K562 (cell line): ENCODE data around the gene ZNF598. TPM values are rescaled to one million over a fixed set of nuclear protein-coding genes. Genes with fewer than 3 reads are reported as not detected.

Source experiments
- BRCA1 ChIP-seq, 2 experiments: fragments of 450-650 bp in 1 of 2; sonication (generic) in 1 of 2; formaldehyde crosslinking in 1 of 2; IDR thresholded peaks; 2 replicates each; pipeline versions ENCODE4 v1.5.0 to v1.6.1; 2017 to 2020; ENCODE audit warnings: mild to moderate bottlenecking in 1 of 2, missing genetic modification reagents in 1 of 2
- CBFA2T3 ChIP-seq: fragments of 450-650 bp; IDR thresholded peaks from 2 replicates; pipeline ENCODE4 v1.6.1; 2017
- ELF4 ChIP-seq: fragments of 450-650 bp; formaldehyde crosslinking; IDR thresholded peaks from 2 replicates; pipeline ENCODE4 v1.4.0; 2022; ENCODE audit warnings: missing genetic modification characterization
- ETV6 ChIP-seq, 3 experiments: fragments of 150-350 bp in 1 of 3; sonication (generic) in 1 of 3; formaldehyde crosslinking in 1 of 3; IDR thresholded peaks; 2 replicates each; pipeline versions ENCODE4 v1.6.1 to v1.8.0; 2014 to 2022; ENCODE audit warnings: borderline replicate concordance in 2 of 3, low read depth in 2 of 3, antibody characterized with exemption in 1 of 3, low read length in 1 of 3, mild to moderate bottlenecking in 1 of 3, missing genetic modification reagents in 1 of 3
- EWSR1 ChIP-seq: fragments of 450-650 bp; IDR thresholded peaks from 2 replicates; pipeline ENCODE4 v1.6.1; 2018; ENCODE audit warnings: borderline replicate concordance, mild to moderate bottlenecking, low read depth, moderate library complexity; ENCODE audit not compliant: partially characterized antibody
- PHTF2 ChIP-seq: fragments of 250-450 bp; sonication (Bioruptor Pico); IDR thresholded peaks from 2 replicates; pipeline ENCODE4 v1.5.0; 2021; ENCODE audit warnings: mild to moderate bottlenecking
- PRMT5 ChIP-seq: sonication (generic); formaldehyde crosslinking; IDR thresholded peaks from 2 replicates; pipeline ENCODE4 v1.5.0; 2020; ENCODE audit warnings: missing genetic modification reagents
- RBBP5 ChIP-seq: fragments of 200-600 bp; sonication (generic); IDR thresholded peaks from 2 replicates; pipeline ENCODE4 v1.6.1; 2012; ENCODE audit warnings: borderline replicate concordance, mild to moderate bottlenecking, low read length, control low read depth, inconsistent platforms; ENCODE audit not compliant: insufficient read depth, poor library complexity, severe bottlenecking
- RCOR1 ChIP-seq, 2 experiments: IDR thresholded peaks; 2 replicates each; pipeline ENCODE4 v1.6.1; 2012; ENCODE audit warnings: low read depth in 2 of 2, low read length in 2 of 2, borderline replicate concordance in 1 of 2, improper control_type of control experiment in 1 of 2
- SMAD2 ChIP-seq: fragments of 150-350 bp; IDR thresholded peaks from 2 replicates; pipeline ENCODE4 v1.6.1; 2014; ENCODE audit warnings: low read depth, mild to moderate bottlenecking, low read length
- ZNF212 ChIP-seq: fragments of 450-650 bp; formaldehyde crosslinking; IDR thresholded peaks from 2 replicates; pipeline ENCODE4 v1.4.0; 2020; ENCODE audit warnings: mild to moderate bottlenecking
- ZNF639 ChIP-seq, 2 experiments: fragments of 200-800 bp in 1 of 2; sonication (Bioruptor generic) in 1 of 2; sonication (generic) in 1 of 2; formaldehyde crosslinking in 1 of 2; IDR thresholded peaks in 1 of 2; conservative IDR thresholded peaks in 1 of 2; 2 replicates each; pipeline versions ENCODE4 v1.5.0 to v1.6.1; 2016 to 2020; ENCODE audit warnings: missing compliant biosample characterization in 1 of 2, missing genetic modification characterization in 1 of 2, missing genetic modification reagents in 1 of 2
- polyA plus RNA-seq, 8 experiments: library from polyadenylated mRNA; depleted of rRNA in 4 of 8; stranded (reverse) in 5 of 8; unstranded in 3 of 8; fragments of >200 nt; fragmentation: Nextera tagmentation in 2 of 8; fragmentation: Illumina TruSeq in 1 of 8; extraction: Ambion mirVana in 2 of 8; extraction: Trizol in 1 of 8; gene quantifications; 2 replicates each; pipeline versions ENCODE4 v1.2.1 to v1.2.3, GENCODE V29; 2011 to 2014; ENCODE audit warnings: inconsistent platforms in 1 of 8, missing spikeins in 1 of 8
- total RNA-seq, 7 experiments: library from RNA; depleted of rRNA in 6 of 7; stranded (reverse); fragments of >200 nt in 6 of 7; fragmentation: Illumina TruSeq in 2 of 7; extraction: Trizol in 2 of 7; gene quantifications; 2 replicates each; pipeline versions ENCODE4 v1.2.1 to v1.2.3, GENCODE V29; 2011 to 2021; ENCODE audit warnings: low replicate concordance in 1 of 7
- TF ChIP-seq, protein P1 (sequence below): fragments of 450-650 bp; IDR thresholded peaks from 2 replicates; pipeline ENCODE4 v1.6.1; 2016; ENCODE audit warnings: mild to moderate bottlenecking
- TF ChIP-seq, protein P2 (sequence below): fragments of 450-650 bp; IDR thresholded peaks from 2 replicates; pipeline ENCODE4 v1.6.1; 2018; ENCODE audit not compliant: partially characterized antibody
- TF ChIP-seq, protein P3 (sequence below): fragments of 200-400 bp; formaldehyde crosslinking; IDR thresholded peaks from 2 replicates; pipeline ENCODE4 v1.6.1; 2017; ENCODE audit warnings: mild to moderate bottlenecking, low read depth, low read length, moderate library complexity

The ZNF598 gene
- total and polyA plus RNA-seq, 9 of the 15 experiments (the other 6 are each of a cell fraction or from before 2014, with no cell fraction given): 0.11 to 115 (median 29.6) TPM

GRCh38 chr16:1959269-1960039 lies 50.2 kb downstream of the ZNF598 start, which contains the start of gene NDUFB10 (continued):
- peak; percentile 88 for TF ChIP-seq RBBP5
- TF ChIP-seq PRMT5 (CRISPR knock-in tag): no peak
- TF ChIP-seq CBFA2T3: no peak
- peak in 1 of 2 experiments; percentile 85; a peak in 2 of 4 replicates for TF ChIP-seq ZNF639 (CRISPR knock-in tag; conservative IDR thresholded peaks at IDR 0.05 in 1 of 2, IDR thresholded peaks at IDR 0.05 in 1 of 2)
- TF ChIP-seq, protein P1, sequence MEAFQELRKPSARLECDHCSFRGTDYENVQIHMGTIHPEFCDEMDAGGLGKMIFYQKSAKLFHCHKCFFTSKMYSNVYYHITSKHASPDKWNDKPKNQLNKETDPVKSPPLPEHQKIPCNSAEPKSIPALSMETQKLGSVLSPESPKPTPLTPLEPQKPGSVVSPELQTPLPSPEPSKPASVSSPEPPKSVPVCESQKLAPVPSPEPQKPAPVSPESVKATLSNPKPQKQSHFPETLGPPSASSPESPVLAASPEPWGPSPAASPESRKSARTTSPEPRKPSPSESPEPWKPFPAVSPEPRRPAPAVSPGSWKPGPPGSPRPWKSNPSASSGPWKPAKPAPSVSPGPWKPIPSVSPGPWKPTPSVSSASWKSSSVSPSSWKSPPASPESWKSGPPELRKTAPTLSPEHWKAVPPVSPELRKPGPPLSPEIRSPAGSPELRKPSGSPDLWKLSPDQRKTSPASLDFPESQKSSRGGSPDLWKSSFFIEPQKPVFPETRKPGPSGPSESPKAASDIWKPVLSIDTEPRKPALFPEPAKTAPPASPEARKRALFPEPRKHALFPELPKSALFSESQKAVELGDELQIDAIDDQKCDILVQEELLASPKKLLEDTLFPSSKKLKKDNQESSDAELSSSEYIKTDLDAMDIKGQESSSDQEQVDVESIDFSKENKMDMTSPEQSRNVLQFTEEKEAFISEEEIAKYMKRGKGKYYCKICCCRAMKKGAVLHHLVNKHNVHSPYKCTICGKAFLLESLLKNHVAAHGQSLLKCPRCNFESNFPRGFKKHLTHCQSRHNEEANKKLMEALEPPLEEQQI: no peak
- TF ChIP-seq, protein P2, sequence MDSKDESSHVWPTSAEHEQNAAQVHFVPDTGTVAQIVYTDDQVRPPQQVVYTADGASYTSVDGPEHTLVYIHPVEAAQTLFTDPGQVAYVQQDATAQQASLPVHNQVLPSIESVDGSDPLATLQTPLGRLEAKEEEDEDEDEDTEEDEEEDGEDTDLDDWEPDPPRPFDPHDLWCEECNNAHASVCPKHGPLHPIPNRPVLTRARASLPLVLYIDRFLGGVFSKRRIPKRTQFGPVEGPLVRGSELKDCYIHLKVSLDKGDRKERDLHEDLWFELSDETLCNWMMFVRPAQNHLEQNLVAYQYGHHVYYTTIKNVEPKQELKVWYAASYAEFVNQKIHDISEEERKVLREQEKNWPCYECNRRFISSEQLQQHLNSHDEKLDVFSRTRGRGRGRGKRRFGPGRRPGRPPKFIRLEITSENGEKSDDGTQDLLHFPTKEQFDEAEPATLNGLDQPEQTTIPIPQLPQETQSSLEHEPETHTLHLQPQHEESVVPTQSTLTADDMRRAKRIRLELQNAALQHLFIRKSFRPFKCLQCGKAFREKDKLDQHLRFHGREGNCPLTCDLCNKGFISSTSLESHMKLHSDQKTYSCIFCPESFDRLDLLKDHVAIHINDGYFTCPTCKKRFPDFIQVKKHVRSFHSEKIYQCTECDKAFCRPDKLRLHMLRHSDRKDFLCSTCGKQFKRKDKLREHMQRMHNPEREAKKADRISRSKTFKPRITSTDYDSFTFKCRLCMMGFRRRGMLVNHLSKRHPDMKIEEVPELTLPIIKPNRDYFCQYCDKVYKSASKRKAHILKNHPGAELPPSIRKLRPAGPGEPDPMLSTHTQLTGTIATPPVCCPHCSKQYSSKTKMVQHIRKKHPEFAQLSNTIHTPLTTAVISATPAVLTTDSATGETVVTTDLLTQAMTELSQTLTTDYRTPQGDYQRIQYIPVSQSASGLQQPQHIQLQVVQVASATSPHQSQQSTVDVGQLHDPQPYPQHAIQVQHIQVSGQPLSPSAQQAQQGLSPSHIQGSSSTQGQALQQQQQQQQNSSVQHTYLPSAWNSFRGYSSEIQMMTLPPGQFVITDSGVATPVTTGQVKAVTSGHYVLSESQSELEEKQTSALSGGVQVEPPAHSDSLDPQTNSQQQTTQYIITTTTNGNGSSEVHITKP: peak; percentile 16
- TF ChIP-seq EWSR1: no peak
- no peak for TF ChIP-seq SMAD2
- TF ChIP-seq, protein P3, sequence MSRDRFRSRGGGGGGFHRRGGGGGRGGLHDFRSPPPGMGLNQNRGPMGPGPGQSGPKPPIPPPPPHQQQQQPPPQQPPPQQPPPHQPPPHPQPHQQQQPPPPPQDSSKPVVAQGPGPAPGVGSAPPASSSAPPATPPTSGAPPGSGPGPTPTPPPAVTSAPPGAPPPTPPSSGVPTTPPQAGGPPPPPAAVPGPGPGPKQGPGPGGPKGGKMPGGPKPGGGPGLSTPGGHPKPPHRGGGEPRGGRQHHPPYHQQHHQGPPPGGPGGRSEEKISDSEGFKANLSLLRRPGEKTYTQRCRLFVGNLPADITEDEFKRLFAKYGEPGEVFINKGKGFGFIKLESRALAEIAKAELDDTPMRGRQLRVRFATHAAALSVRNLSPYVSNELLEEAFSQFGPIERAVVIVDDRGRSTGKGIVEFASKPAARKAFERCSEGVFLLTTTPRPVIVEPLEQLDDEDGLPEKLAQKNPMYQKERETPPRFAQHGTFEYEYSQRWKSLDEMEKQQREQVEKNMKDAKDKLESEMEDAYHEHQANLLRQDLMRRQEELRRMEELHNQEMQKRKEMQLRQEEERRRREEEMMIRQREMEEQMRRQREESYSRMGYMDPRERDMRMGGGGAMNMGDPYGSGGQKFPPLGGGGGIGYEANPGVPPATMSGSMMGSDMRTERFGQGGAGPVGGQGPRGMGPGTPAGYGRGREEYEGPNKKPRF: no peak
- no peak for TF ChIP-seq ETV6 (IDR thresholded peaks at IDR 0.05; ENCODE audit: borderline replicate concordance in 1 of 2, low read depth in 2 of 2, low read length in 1 of 2)
- TF ChIP-seq ETV6 (CRISPR knock-in tag; IDR thresholded peaks at IDR 0.05; ENCODE audit: borderline replicate concordance): no peak
- no peak for TF ChIP-seq ELF4
- TF ChIP-seq PHTF2 (CRISPR knock-in tag): no peak
- peak; percentile 5; the same call in 1 of the 2 replicates for TF ChIP-seq ZNF212
- TF ChIP-seq BRCA1 (IDR thresholded peaks at IDR 0.05): no peak
- no peak for TF ChIP-seq BRCA1 (CRISPR knock-in tag; IDR thresholded peaks at IDR 0.05)
- TF ChIP-seq RCOR1 (IDR thresholded peaks at IDR 0.05; ENCODE audit: borderline replicate concordance in 1 of 2, low read depth in 2 of 2, low read length in 2 of 2): no peak
